IMR-90 (cell line): ENCODE data around the gene TSPEAR. TPM values are rescaled to one million over a fixed set of nuclear protein-coding genes. Genes with fewer than 3 reads are reported as not detected.

Experiments used
- ATAC-seq: fragments of 200-7000 bp; cut with Tn5 transposase; 2 replicates; pipeline ENCODE4 v1.9.1; 2020; ENCODE audit warnings: low read depth, mild to moderate bottlenecking, moderate library complexity
- BruUV-seq: library from RNA; stranded (reverse); fragments of 400-500 nt; replicated peaks from 2 replicates; lab custom pipeline; 2021; lab: Mats Ljungman, UMichigan
- CTCF ChIA-PET: fragments of 300-600 bp; formaldehyde crosslinking; extraction: SDS; loops from one replicate; lab custom pipeline; 2021; ENCODE audit warnings: antibody characterized with exemption; lab: Yijun Ruan, JAX
- POLR2A ChIA-PET: fragments of 300-600 bp; sonication (Branson Sonifier 250); formaldehyde crosslinking; loops from one replicate; lab custom pipeline; 2022; ENCODE audit warnings: antibody characterized with exemption; ENCODE audit not compliant: unreplicated experiment; lab: Charles Lee
- DNase-seq: peaks from one replicate; pipeline ENCODE4 v3.0.0; 2013
- H2AFZ ChIP-seq: replicated peaks from 2 replicates; pipeline ENCODE3; 2013; ENCODE audit warnings: low read length, mild to moderate bottlenecking; ENCODE audit not compliant: poor library complexity
- H2AK5ac ChIP-seq: 2 replicates; pipeline ENCODE4 v1.6.1; 2013; ENCODE audit warnings: low read depth, low read length, inconsistent platforms
- H2AK9ac ChIP-seq: replicated peaks from 2 replicates; pipeline ENCODE3; 2013; ENCODE audit warnings: mild to moderate bottlenecking, low read depth, low read length, moderate library complexity; ENCODE audit not compliant: poor library complexity
- H2BK120ac ChIP-seq: 2 replicates; pipeline ENCODE4 v1.6.1; 2013; ENCODE audit warnings: low read depth, low read length, inconsistent platforms
- H2BK15ac ChIP-seq: 3 replicates; pipeline ENCODE4 v1.6.1; 2013; ENCODE audit warnings: low read depth, low read length, inconsistent platforms
- H2BK20ac ChIP-seq: 2 replicates; pipeline ENCODE4 v1.6.1; 2013; ENCODE audit warnings: low read depth, mild to moderate bottlenecking, inconsistent platforms, low read length, moderate library complexity
- H2BK5ac ChIP-seq: 2 replicates; pipeline ENCODE4 v1.6.1; 2013; ENCODE audit warnings: mild to moderate bottlenecking, low read depth, low read length, inconsistent platforms; ENCODE audit not compliant: poor library complexity, severe bottlenecking
- H3K14ac ChIP-seq: replicated peaks from 2 replicates; pipeline ENCODE4 v1.6.1; 2013; ENCODE audit warnings: low read depth, low read length, inconsistent platforms
- H3K18ac ChIP-seq: 2 replicates; pipeline ENCODE4 v1.6.1; 2013; ENCODE audit warnings: low read depth, low read length, control low read depth
- H3K23ac ChIP-seq: 2 replicates; pipeline ENCODE4 v1.6.1; 2013; ENCODE audit warnings: low read depth, low read length, inconsistent platforms
- H3K27ac ChIP-seq: 2 replicates; pipeline ENCODE4 v1.5.1; 2013; ENCODE audit warnings: mild to moderate bottlenecking, control low read depth, low read length; ENCODE audit not compliant: insufficient read depth
- H3K27me3 ChIP-seq: 2 replicates; pipeline ENCODE4 v1.6.1; 2013; ENCODE audit warnings: low read length; ENCODE audit not compliant: control insufficient read depth, insufficient read depth
- H3K36me3 ChIP-seq: 2 replicates; pipeline ENCODE4 v1.6.1; 2013; ENCODE audit warnings: low read length, mixed read lengths; ENCODE audit not compliant: control insufficient read depth, insufficient read depth
- H3K4ac ChIP-seq: 2 replicates; pipeline ENCODE4 v1.6.1; 2013; ENCODE audit warnings: low read depth, low read length, inconsistent platforms
- H3K4me1 ChIP-seq: 2 replicates; pipeline ENCODE4 v1.6.1; 2013; ENCODE audit warnings: low read length, mixed read lengths; ENCODE audit not compliant: control insufficient read depth, insufficient read depth
- H3K4me2 ChIP-seq: 2 replicates; pipeline ENCODE4 v1.6.1; 2013; ENCODE audit warnings: low read depth, mild to moderate bottlenecking, control low read depth, low read length, moderate library complexity
- H3K4me3 ChIP-seq: 2 replicates; pipeline ENCODE4 v1.5.1; 2013; ENCODE audit warnings: low read depth, mild to moderate bottlenecking, control low read depth, low read length, moderate library complexity; ENCODE audit not compliant: insufficient read depth
- H3K56ac ChIP-seq: 2 replicates; pipeline ENCODE4 v1.6.1; 2013; ENCODE audit warnings: low read length, inconsistent platforms; ENCODE audit not compliant: insufficient read depth; ENCODE audit errors: extremely low read depth
- H3K79me1 ChIP-seq, 2 experiments: 2 replicates each; pipeline ENCODE4 v1.6.1; 2013; ENCODE audit warnings: low read length in 2 of 2, inconsistent platforms in 1 of 2, low read depth in 1 of 2
- H3K9ac ChIP-seq: 2 replicates; pipeline ENCODE4 v1.6.1; 2013; ENCODE audit warnings: low read depth, low read length, control low read depth
- H3K9me1 ChIP-seq: 2 replicates; pipeline ENCODE4 v1.6.1; 2013; ENCODE audit warnings: low read length, inconsistent platforms; ENCODE audit not compliant: insufficient read depth
- H3K9me3 ChIP-seq: 2 replicates; pipeline ENCODE4 v1.6.1; 2013; ENCODE audit warnings: low read length; ENCODE audit not compliant: control insufficient read depth, insufficient read depth
- H4K20me1 ChIP-seq: 2 replicates; pipeline ENCODE4 v1.6.1; 2013; ENCODE audit warnings: low read length, inconsistent platforms; ENCODE audit not compliant: insufficient read depth
- H4K5ac ChIP-seq: 2 replicates; pipeline ENCODE4 v1.6.1; 2013; ENCODE audit warnings: mild to moderate bottlenecking, low read depth, low read length, control low read depth
- H4K8ac ChIP-seq, 2 experiments: 2 replicates each; pipeline ENCODE4 v1.6.1; 2013; ENCODE audit warnings: low read depth in 2 of 2, low read length in 2 of 2, control low read depth in 1 of 2, inconsistent platforms in 1 of 2
- H4K91ac ChIP-seq: 2 replicates; pipeline ENCODE4 v1.6.1; 2013; ENCODE audit warnings: low read depth, low read length, inconsistent platforms; ENCODE audit not compliant: insufficient read depth
- CEBPB ChIP-seq: IDR thresholded peaks from 2 replicates; pipeline ENCODE4 v1.6.1; 2012; ENCODE audit warnings: low read depth, low read length, improper control_type of control experiment
- CHD1 ChIP-seq: IDR thresholded peaks from 2 replicates; pipeline ENCODE4 v1.6.1; 2012; ENCODE audit warnings: low read depth, low read length, improper control_type of control experiment
- FOS ChIP-seq: fragments of 150-350 bp; IDR thresholded peaks from 2 replicates; pipeline ENCODE4 v1.6.1; 2016; ENCODE audit warnings: low read depth, low read length
- MAFK ChIP-seq: IDR thresholded peaks from 2 replicates; pipeline ENCODE4 v1.6.1; 2012; ENCODE audit warnings: low read depth, low read length, improper control_type of control experiment
- MAZ ChIP-seq: IDR thresholded peaks from 2 replicates; pipeline ENCODE4 v1.6.1; 2012; ENCODE audit warnings: low read depth, mild to moderate bottlenecking, low read length, improper control_type of control experiment, moderate library complexity, borderline replicate concordance
- NFE2L2 ChIP-seq: fragments of 150-350 bp; IDR thresholded peaks from 2 replicates; pipeline ENCODE4 v1.6.1; 2016; ENCODE audit warnings: low read depth, mild to moderate bottlenecking, low read length
- RAD21 ChIP-seq: IDR thresholded peaks from 2 replicates; pipeline ENCODE4 v1.6.1; 2012; ENCODE audit warnings: low read length, improper control_type of control experiment
- RFX5 ChIP-seq: IDR thresholded peaks from 2 replicates; pipeline ENCODE4 v1.8.0; 2012; ENCODE audit warnings: low read depth, mild to moderate bottlenecking, low read length, moderate library complexity
- SMC3 ChIP-seq: fragments of 150-350 bp; IDR thresholded peaks from 2 replicates; pipeline ENCODE4 v1.6.1; 2016; ENCODE audit warnings: low read depth, mild to moderate bottlenecking, antibody characterized with exemption, low read length, moderate library complexity
- WGBS, 2 experiments: methylation state at CpG; one replicate each; pipeline versions ENCODE4 v1.1.5 to v1.1.7; 2013; ENCODE audit warnings: missing lambda C conversion rate in 2 of 2; ENCODE audit not compliant: insufficient read length in 1 of 2; ENCODE audit errors: extremely low coverage in 2 of 2; 5-methylcytosine and 5-hydroxymethylcytosine counted together
- dilution Hi-C: fragments of 300-500 bp; cut with HindIII; formaldehyde crosslinking; loops from one replicate; pipeline ENCODE4 v1.14.3; 2018; ENCODE audit warnings: low sequenced_read_pairs; ENCODE audit not compliant: unreplicated experiment
- in situ Hi-C: fragments of 300-500 bp; cut with MboI; formaldehyde crosslinking; loops from 3 replicates; pipeline ENCODE4 v1.14.3; 2019; ENCODE audit warnings: low sequenced_read_pairs, inconsistent platforms, mixed read lengths
- intact Hi-C: fragments of 100-400 bp; cut with micrococcal nuclease; formaldehyde crosslinking; loops from 2 replicates; pipeline ENCODE4 v1.10.0; 2022
- polyA plus RNA-seq, 3 experiments: library from polyadenylated mRNA; depleted of rRNA; stranded (reverse); fragments of >200 nt; gene quantifications; 2 replicates each; pipeline ENCODE4 v1.2.3, GENCODE V29; 2012; ENCODE audit warnings: low replicate concordance in 1 of 3
- total RNA-seq: library from RNA; depleted of rRNA; stranded (reverse); fragments of >200 nt; gene quantifications from 2 replicates; pipeline ENCODE4 v1.2.3, GENCODE V29; 2012
- TF ChIP-seq, protein P1 (sequence below): fragments of 150-350 bp; IDR thresholded peaks from 2 replicates; pipeline ENCODE4 v1.6.1; 2016; ENCODE audit warnings: low read depth, mild to moderate bottlenecking, low read length, moderate library complexity, borderline replicate concordance
- TF ChIP-seq, protein P2 (sequence below): conservative IDR thresholded peaks from 2 replicates; pipeline ENCODE4 v1.5.1; 2012; ENCODE audit warnings: mild to moderate bottlenecking, low read depth, low read length, improper control_type of control experiment

TSPEAR gene
- total and polyA plus RNA-seq, 2 of the 4 experiments (the other 2 are of a cell fraction) = not detected

DNA sequence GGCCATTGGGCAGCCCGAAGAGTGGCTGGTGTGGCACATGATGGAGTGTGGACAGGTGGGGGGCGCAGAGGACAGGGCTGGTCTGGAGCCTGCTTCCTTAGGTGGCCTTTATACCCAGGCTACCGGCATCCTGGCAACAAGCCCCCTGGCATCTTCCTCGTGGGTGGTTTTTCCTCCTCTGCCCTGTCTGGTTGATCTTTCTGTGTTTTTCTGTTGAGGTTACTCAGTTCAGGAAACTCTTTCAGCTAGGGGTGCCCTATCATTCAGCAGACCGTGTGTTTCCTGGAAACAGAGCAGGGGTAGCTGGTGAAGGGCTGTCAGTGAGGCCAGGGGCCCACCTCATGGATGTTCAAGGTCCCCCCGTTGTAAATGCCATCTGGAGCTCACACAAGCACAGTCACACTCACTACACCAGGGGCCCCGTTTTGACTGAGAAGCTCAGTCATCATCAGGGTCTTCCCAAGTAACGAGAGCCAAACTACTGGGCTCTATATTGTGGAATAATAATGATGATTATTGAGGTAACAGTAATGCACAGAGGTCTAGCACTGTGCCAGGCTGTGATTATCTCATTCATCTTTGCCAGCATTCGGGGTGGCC lies 56.7 kb downstream of the TSPEAR start, which contains the start of gene KRTAP12-4:
Gene KRTAP12-4 (minus strand): TSS at position 84 of the 600 bp plus-strand sequence. CDS start 45 bp downstream, at position 39.
- Histone ChIP-seq H3K4me3 (no peak within 1 kb of the TSS), H4K91ac (no peak within 1 kb of the TSS), H3K9me1 (no peaks in the 10 kb centered on the region), H2BK120ac (no peak within 1 kb of the TSS), H3K9ac (no peak within 1 kb of the TSS), H3K14ac (no peak within 1 kb of the TSS), H3K79me1 (no peaks in the 10 kb centered on the region), H2BK15ac (no peak within 1 kb of the TSS), H4K5ac (no peak within 1 kb of the TSS), H3K4me1 (no peaks in the 10 kb centered on the region), H3K9me3 (peaks cover 5% of the 10 kb centered on the region), H2AK9ac (no peak within 1 kb of the TSS), H3K27me3 (peaks cover 2% of the 10 kb centered on the region; the same call in 1 of the 2 replicates), H4K20me1 (no peaks in the 10 kb centered on the region), H3K36me3 (no peaks in the 10 kb centered on the region), H2BK5ac (no peak within 1 kb of the TSS), H2AK5ac (no peak within 1 kb of the TSS), H3K4ac (no peak within 1 kb of the TSS), H3K56ac (no peak within 1 kb of the TSS), H3K27ac (no peak within 1 kb of the TSS), H4K8ac (no peak within 1 kb of the TSS), H3K4me2 (no peak within 1 kb of the TSS), H2BK20ac (no peak within 1 kb of the TSS), H3K18ac (no peak within 1 kb of the TSS), H2AFZ (no peak within 1 kb of the TSS), H3K23ac (no peak within 1 kb of the TSS)
- in situ Hi-C loops = no loop called here
- dilution Hi-C loops = no loop called here
- no CpG with 5 or more reads among the region's 9 CpGs for WGBS, 2 experiments
- DNase-seq (no peak), ATAC-seq (no peak)
- POLR2A ChIA-PET = no interaction called here
- CTCF ChIA-PET = no interaction called here
- TF ChIP-seq, protein P1, sequence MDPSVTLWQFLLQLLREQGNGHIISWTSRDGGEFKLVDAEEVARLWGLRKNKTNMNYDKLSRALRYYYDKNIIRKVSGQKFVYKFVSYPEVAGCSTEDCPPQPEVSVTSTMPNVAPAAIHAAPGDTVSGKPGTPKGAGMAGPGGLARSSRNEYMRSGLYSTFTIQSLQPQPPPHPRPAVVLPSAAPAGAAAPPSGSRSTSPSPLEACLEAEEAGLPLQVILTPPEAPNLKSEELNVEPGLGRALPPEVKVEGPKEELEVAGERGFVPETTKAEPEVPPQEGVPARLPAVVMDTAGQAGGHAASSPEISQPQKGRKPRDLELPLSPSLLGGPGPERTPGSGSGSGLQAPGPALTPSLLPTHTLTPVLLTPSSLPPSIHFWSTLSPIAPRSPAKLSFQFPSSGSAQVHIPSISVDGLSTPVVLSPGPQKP = no peak
- TF ChIP-seq SMC3 (no peak), MAFK (no peak), CEBPB (no peak), FOS (no peak), RFX5 (no peak), NFE2L2 (no peak), MAZ (no peak), RAD21 (no peak), CHD1 (no peak)
- TF ChIP-seq, protein P2, sequence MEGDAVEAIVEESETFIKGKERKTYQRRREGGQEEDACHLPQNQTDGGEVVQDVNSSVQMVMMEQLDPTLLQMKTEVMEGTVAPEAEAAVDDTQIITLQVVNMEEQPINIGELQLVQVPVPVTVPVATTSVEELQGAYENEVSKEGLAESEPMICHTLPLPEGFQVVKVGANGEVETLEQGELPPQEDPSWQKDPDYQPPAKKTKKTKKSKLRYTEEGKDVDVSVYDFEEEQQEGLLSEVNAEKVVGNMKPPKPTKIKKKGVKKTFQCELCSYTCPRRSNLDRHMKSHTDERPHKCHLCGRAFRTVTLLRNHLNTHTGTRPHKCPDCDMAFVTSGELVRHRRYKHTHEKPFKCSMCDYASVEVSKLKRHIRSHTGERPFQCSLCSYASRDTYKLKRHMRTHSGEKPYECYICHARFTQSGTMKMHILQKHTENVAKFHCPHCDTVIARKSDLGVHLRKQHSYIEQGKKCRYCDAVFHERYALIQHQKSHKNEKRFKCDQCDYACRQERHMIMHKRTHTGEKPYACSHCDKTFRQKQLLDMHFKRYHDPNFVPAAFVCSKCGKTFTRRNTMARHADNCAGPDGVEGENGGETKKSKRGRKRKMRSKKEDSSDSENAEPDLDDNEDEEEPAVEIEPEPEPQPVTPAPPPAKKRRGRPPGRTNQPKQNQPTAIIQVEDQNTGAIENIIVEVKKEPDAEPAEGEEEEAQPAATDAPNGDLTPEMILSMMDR = no peak
- no TSS peak for BruUV-seq
- intact Hi-C loops = loop anchor here (10.0 kb wide), 1 partner anchor 60 kb away; the partner anchor contains the start of gene TSPEAR
